ENCODE data around the gene PXDN.

PXDN gene

DNA sequence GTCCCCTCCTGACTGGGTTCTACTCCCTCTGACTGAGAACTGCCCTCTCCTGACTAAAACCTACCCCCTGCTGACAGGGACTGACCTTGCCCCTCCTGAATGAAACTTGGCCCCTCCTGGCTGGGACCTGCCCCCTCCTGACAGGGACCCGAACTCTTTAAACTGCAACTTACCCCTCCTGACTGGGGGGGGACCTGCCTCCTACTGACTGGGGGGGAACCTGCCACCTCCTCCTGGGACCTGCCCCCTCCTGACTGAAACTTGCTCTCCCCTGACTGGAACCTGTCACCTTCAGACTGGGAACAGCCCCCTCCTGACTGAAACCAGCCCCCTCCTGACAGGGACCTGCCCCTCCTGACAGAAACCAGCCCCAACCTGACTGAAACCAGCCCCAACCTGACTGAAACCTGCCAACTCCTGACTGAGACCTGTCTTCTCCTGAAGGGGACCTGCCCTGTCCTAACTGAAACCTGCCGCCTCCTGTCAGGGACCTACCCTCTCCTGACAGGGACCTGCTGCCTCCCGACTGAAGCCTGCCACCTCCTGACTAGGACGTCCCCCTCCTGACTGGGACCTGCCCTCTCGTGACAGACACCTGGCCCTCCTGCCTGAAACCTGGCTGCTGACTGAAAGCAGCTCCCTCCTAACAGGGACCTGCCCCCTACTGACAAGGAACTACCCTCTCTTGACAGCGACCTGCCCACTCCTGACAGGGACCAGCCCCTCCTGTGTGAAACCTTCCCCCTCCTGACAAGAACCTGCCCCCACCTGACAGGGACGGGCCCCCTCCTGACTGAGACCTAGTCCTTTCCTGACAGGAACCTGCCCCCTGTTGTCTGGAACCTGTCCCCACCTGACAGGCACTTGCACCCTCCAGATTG lies 87.1 kb downstream of the PXDN start:
- Histone ChIP-seq H3K9me3 (ENCODE audit: control insufficient read depth, low read length) (no peaks in the 10 kb centered on the region), H3K4me1 (ENCODE audit: control insufficient read depth, insufficient read depth, low read length, poor library complexity, severe bottlenecking) (peaks cover 6% of the 10 kb centered on the region), H3K27ac (ENCODE audit: low read depth, low read length, severe bottlenecking) (no peak overlapping the region), H3K36me3 (ENCODE audit: control insufficient read depth, insufficient read depth, low read length) (peaks cover 68% of the 10 kb centered on the region), H3K4me3 (ENCODE audit: extremely low read depth, insufficient read depth, low read length, poor library complexity, severe bottlenecking) (no peak overlapping the region)
- WGBS, 2 experiments (ENCODE audit: insufficient coverage in 2 of 2) = 76 to 82% methylated on average over 4 to 6 of the region's 7 CpGs

DNA sequence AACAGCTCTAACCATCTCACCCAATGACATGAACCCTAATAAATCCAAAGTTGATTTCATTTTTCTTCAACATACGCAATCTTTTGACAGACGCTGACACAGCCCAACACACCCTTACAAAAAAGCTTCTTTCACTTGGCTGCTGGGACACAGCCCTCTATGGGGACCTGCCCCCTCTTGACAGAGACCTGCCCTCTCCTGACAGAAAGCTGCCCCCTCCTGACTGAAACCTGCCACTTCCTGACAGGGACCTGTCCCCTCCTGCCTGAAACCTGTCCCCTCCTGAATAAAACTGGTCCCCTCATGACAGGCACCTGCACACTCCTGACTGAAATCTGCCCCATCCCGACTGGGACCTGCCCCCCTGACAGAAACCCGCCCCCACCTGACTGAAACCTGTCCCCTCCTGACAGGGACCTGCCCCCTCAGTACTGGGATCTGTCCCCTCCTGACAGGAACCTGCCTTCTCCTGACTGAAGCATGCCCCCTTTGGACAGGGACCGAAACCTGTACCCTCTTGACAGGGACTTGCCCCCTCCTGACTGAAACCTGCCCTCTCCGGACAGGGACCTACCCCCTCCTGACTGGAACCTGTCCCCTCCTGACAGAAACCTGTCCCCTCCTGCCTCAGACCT lies 87.9 kb downstream of the PXDN start:
- peaks cover 68% of the 10 kb centered on the region for H3K36me3 ChIP-seq (ENCODE audit: control insufficient read depth, insufficient read depth, low read length)

DNA sequence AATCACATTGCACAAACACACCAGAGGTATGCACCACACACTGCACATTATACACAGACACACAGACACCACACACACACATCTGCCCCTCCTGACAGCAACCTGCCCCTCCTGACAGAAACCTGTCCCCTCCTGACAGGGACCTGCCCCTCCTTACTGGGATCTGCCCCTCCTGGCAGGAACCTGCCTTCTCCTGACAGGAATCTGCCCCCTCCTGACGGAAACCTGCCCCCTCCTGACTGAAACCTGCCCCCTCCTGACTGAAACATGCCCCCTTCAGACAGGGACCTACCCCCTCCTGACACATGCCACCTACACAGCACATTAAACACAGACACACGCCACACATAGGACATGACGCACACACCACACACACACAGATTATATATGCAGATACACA lies 88.9 kb downstream of the PXDN start:
- H3K4me1 ChIP-seq (ENCODE audit: control insufficient read depth, insufficient read depth, low read length, poor library complexity, severe bottlenecking) = peaks cover 6% of the 10 kb centered on the region
- WGBS, 2 experiments (ENCODE audit: insufficient coverage in 2 of 2) = 87 to 95% methylated on average over 2 of the region's 3 CpGs
- no peaks in the 10 kb centered on the region for H3K9me3 ChIP-seq (ENCODE audit: control insufficient read depth, low read length)
- peaks cover 68% of the 10 kb centered on the region for H3K36me3 ChIP-seq (ENCODE audit: control insufficient read depth, insufficient read depth, low read length)
- H3K27ac ChIP-seq (ENCODE audit: low read depth, low read length, severe bottlenecking) = no peak overlapping the region
- no peak overlapping the region for H3K4me3 ChIP-seq (ENCODE audit: extremely low read depth, insufficient read depth, low read length, poor library complexity, severe bottlenecking)

More for the DNA sequence above, 87.9 kb downstream of the PXDN start:
- 83 to 98% methylated on average over 4 to 5 of the region's 6 CpGs for whole genome bisulfite sequencing, 2 experiments (ENCODE audit: insufficient coverage in 2 of 2)
- H3K27ac ChIP-seq (ENCODE audit: low read depth, low read length, severe bottlenecking) = no peak overlapping the region
- H3K4me3 ChIP-seq (ENCODE audit: extremely low read depth, insufficient read depth, low read length, poor library complexity, severe bottlenecking) = no peak overlapping the region
- no peaks in the 10 kb centered on the region for H3K9me3 ChIP-seq (ENCODE audit: control insufficient read depth, low read length)
- peaks cover 6% of the 10 kb centered on the region for H3K4me1 ChIP-seq (ENCODE audit: control insufficient read depth, insufficient read depth, low read length, poor library complexity, severe bottlenecking)

DNA sequence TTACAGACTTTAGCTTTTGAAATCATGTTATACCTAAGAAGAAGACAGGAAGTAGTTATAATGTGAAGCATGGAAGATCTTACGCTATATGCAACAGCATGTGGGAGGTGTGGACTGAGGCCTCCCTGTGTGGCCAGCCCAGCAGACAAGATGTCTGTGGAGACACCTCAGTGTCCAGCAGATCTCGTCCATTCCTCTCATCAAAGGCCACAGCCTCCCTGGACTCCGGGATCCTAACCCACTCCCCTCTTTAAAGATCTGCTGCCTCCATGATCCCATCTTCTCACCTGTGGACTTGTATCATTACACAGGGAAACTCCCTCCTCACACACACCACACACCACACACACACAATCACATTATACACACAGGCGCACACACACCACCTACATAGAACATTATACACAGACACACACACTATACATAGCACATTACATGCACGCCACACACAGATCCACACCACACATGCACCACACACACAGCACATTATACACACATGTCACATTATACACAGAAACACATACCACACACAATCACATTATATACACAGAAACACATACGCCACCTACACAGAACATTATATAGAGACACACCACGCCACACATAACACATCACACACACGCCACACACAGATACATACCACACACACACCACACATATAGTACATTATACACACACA lies 89.5 kb downstream of the PXDN start:
- H3K4me3 ChIP-seq (ENCODE audit: extremely low read depth, insufficient read depth, low read length, poor library complexity, severe bottlenecking) = no peak overlapping the region
- H3K4me1 ChIP-seq (ENCODE audit: control insufficient read depth, insufficient read depth, low read length, poor library complexity, severe bottlenecking) = peaks cover 6% of the 10 kb centered on the region
- 84 to 87% methylated on average over 7 to 8 of the region's 8 CpGs for WGBS, 2 experiments (ENCODE audit: insufficient coverage in 2 of 2)
- H3K36me3 ChIP-seq (ENCODE audit: control insufficient read depth, insufficient read depth, low read length) = peaks cover 68% of the 10 kb centered on the region
- no peaks in the 10 kb centered on the region for H3K9me3 ChIP-seq (ENCODE audit: control insufficient read depth, low read length)
- H3K27ac ChIP-seq (ENCODE audit: low read depth, low read length, severe bottlenecking) = no peak overlapping the region

DNA sequence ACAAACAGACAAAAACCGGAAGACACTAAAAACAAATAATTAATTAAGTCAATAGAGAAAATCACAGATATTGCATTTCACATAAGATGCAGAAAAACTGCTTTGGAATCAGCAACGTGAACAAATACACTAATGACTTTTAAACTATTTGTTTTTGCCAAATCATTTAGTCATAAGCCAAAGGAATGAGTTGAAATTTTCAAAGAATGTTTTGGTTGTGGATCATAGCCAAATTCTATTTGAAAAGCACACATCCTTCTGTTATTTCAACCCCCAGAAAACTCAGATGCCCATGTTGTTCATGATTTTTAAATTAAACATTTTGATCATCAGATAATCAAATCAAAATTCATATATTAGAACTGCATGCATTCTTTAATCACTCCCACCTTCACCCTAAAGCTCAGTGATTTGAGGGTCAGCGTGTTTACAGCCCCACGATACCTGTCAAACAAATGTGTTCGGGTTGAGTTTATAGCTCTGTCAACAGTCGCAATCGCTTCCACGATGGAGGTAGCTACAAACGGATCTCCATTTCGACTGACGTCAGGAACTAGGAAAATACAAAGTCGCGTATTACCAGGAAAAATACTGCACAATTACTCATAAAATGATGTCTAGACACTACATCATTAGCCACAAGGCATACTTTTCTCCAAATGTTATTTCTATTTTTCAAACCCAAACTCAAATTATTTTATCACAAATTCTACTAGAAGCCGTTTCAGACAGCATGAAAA lies 90.2 kb downstream of the PXDN start:
- H3K4me1 ChIP-seq (ENCODE audit: control insufficient read depth, insufficient read depth, low read length, poor library complexity, severe bottlenecking) = peaks cover 6% of the 10 kb centered on the region
- H3K9me3 ChIP-seq (ENCODE audit: control insufficient read depth, low read length) = no peaks in the 10 kb centered on the region
- H3K4me3 ChIP-seq (ENCODE audit: extremely low read depth, insufficient read depth, low read length, poor library complexity, severe bottlenecking) = no peak overlapping the region
- 97 to 99% methylated on average over 11 of the region's 14 CpGs for WGBS, 2 experiments (ENCODE audit: insufficient coverage in 2 of 2)
- H3K36me3 ChIP-seq (ENCODE audit: control insufficient read depth, insufficient read depth, low read length) = peaks cover 71% of the 10 kb centered on the region
- no peak overlapping the region for H3K27ac ChIP-seq (ENCODE audit: low read depth, low read length, severe bottlenecking)

DNA sequence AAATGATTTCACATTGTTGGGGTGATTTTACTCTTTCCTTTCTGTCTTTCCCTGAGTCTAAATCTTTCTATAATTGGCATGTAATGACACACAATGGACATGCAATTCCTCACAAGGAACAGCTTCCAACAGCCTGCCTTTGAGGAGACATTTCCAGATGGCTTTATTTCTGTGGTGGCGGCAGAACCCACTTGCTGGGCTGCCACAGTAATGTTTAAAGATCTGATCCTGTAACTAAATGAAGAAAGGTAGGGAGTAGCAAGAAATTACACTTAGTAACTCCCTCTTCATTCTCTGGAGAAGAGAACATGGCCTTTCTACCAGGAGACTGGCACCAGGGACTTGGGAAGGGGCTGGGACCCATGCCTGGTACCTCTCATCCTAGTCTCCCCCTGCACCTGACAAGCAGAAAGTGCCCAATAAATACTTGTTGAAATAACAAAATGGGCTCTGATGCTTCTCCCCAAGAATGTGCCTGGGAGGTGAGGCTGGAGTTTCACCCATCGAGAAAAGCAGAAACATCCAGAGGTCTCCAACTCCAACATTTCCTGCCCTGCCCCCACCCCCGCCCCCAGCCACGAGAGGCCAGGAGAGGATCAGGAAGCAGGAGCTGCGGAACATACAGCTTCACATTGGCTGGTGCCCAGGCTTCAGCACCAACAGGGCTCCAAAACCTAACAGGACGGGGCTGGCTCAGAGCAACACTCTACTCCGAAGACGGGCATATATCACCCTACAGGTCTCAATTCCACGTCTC lies 92.1 kb downstream of the PXDN start:
- peaks cover 82% of the 10 kb centered on the region for H3K36me3 ChIP-seq (ENCODE audit: control insufficient read depth, insufficient read depth, low read length)
- H3K27ac ChIP-seq (ENCODE audit: low read depth, low read length, severe bottlenecking) = no peak overlapping the region
- H3K9me3 ChIP-seq (ENCODE audit: control insufficient read depth, low read length) = no peaks in the 10 kb centered on the region
- H3K4me3 ChIP-seq (ENCODE audit: extremely low read depth, insufficient read depth, low read length, poor library complexity, severe bottlenecking) = no peak overlapping the region
- peaks cover 6% of the 10 kb centered on the region for H3K4me1 ChIP-seq (ENCODE audit: control insufficient read depth, insufficient read depth, low read length, poor library complexity, severe bottlenecking)
- 80 to 97% methylated on average over 3 to 7 of the region's 9 CpGs for WGBS, 2 experiments (ENCODE audit: insufficient coverage in 2 of 2)

DNA sequence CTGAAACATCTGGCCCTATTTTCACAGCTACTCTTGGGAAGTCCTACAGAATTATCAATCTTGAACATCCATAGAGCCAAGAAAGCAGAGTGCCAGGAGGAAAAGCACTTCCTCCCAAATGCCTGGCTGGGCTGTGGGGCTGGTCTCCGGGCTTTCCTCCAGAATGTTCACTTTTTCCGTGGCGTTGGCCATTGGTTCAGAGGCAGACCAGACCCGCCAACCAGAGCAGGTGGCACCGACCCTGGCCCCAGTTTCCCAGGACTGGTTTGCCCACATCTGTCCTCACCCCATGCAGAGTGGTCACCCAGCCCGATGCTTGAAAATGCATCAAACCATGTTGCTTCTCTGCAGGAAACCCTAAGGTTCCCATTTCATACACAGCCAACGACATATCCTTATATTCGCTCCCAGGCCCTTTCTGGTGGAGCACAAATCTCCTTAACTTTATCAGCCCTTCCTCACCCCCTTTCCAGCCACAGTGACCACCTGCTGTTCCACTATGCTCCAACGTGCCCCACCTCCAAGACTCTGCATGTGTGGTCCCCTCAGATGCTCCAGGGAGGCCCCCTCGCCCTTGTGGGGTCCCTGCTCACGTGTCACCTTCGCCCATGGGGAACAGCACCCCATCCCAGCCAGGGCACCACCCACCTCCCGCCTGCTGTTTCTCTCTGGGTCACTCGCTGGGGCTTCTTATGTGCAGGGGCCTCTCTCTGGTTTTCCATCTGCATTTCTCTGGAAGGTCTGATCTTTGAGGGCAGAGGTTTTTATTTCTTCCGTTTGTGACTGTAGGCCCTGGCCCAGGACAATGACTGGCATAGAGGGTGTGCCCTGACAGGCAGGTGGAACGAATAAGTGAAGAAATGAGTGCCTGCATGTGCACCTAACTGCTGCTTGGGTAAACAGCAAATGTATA lies 92.9 kb downstream of the PXDN start:
- no peaks in the 10 kb centered on the region for H3K9me3 ChIP-seq (ENCODE audit: control insufficient read depth, low read length)
- H3K36me3 ChIP-seq (ENCODE audit: control insufficient read depth, insufficient read depth, low read length) = peaks cover 89% of the 10 kb centered on the region
- H3K4me1 ChIP-seq (ENCODE audit: control insufficient read depth, insufficient read depth, low read length, poor library complexity, severe bottlenecking) = peaks cover 6% of the 10 kb centered on the region
- WGBS, 2 experiments (ENCODE audit: insufficient coverage in 2 of 2) = 93 to 97% methylated on average over 13 to 16 of the region's 16 CpGs
- no peak overlapping the region for H3K27ac ChIP-seq (ENCODE audit: low read depth, low read length, severe bottlenecking)
- H3K4me3 ChIP-seq (ENCODE audit: extremely low read depth, insufficient read depth, low read length, poor library complexity, severe bottlenecking) = no peak overlapping the region

DNA sequence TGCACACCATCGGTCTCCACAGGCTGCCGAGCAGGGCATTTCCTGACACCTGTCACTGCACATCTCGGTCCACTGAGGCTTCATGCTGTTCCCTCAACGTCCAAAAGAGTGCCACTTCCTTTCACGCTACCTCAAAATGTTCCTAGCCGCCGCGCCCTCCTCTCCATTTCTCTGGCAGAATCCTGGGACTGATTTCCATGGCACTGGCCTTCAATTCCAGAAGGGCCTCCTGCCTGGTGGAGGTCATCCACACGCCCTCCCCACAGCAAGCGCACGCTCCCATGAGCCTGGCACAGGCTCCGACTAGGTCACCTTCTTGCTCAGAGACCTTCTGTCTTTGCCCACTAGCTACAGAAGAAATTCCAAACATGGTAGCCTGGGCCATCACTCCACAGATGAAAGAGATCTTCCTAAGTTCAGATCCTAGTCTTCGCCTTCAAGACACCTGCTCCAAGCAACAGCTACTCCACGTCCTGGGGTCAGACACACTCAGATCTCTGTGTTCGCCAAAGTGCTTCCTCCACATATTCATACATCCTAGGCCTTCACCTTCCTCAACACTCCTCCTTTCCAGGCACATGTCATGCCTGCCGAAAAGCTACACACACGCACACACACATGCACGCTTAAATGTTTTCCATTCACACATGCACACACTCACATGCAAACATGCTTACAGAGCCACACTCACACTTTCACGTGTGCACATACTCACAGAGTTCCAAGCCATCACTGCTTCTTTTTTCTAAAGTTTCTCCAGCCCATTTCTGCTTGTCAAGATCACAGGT lies 94.0 kb downstream of the PXDN start:
- WGBS, 2 experiments (ENCODE audit: insufficient coverage in 2 of 2) = 88 to 90% methylated on average over 18 to 19 of the region's 19 CpGs

More for the DNA sequence above, 94.0 kb downstream of the PXDN start:
- no peaks in the 10 kb centered on the region for H3K9me3 ChIP-seq (ENCODE audit: control insufficient read depth, low read length)
- peaks cover 13% of the 10 kb centered on the region for H3K4me1 ChIP-seq (ENCODE audit: control insufficient read depth, insufficient read depth, low read length, poor library complexity, severe bottlenecking)
- H3K36me3 ChIP-seq (ENCODE audit: control insufficient read depth, insufficient read depth, low read length) = peaks cover 88% of the 10 kb centered on the region
- H3K4me3 ChIP-seq (ENCODE audit: extremely low read depth, insufficient read depth, low read length, poor library complexity, severe bottlenecking) = no peak overlapping the region
- no peak overlapping the region for H3K27ac ChIP-seq (ENCODE audit: low read depth, low read length, severe bottlenecking)
